Femur (tissue), 1 donor: ENCODE data around the gene KIN.
"Not testable (repeated sequence)": the region's sequence is repeated elsewhere in the genome, so short reads cannot be mapped to it uniquely, and the experiment has no call there.

Experiments
- DNase-seq: peaks from one replicate; pipeline ENCODE4 v3.0.0-alpha.2; 2017

KIN gene

DNA sequence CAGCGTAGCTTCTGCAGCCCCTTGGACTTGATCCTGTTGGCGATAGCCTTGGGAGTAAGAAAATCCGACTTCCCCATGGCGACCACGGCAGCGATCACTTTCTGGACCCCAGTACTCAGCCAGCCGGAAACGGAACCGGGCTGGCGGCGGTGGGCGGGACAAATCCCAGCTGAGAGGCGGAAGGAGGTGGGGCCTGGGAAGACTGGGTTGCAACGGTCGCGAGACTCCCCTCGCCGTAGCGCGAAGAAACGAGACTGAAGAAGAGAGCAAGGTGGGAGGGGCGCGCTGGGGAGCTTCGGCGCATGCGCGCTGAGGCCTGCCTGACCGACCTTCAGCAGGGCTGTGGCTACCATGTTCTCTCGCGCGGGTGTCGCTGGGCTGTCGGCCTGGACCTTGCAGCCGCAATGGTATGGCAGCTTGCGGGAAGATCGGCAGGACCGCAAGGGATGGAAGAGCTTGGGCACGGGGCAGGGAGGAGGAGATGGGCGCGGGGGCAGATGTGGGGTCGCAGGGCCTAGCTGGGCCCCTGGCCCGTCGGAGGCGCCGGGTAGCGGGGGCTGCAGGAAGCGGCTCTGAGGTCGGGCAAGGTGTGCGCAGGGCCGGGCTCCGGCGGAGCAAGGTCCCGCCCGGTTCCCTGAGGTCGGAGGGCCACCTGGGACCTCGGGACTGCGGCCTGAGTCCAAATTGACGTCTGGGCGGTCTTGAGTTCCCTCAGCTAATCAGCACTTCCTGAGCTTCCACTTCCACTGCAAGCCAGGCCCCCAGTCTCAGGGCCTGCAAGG lies at the start of gene KIN, which contains the start of gene ATP5F1C:
Gene KIN, minus strand, starts transcription at position 137 of the 782 bp plus-strand sequence. Its CDS starts 60 bp downstream, at position 77.
Gene ATP5F1C, plus strand, starts transcription at position 321 of the 782 bp plus-strand sequence. Its CDS starts 31 bp downstream, at position 352.
- peak; percentile 99 for DNase-seq

DNA sequence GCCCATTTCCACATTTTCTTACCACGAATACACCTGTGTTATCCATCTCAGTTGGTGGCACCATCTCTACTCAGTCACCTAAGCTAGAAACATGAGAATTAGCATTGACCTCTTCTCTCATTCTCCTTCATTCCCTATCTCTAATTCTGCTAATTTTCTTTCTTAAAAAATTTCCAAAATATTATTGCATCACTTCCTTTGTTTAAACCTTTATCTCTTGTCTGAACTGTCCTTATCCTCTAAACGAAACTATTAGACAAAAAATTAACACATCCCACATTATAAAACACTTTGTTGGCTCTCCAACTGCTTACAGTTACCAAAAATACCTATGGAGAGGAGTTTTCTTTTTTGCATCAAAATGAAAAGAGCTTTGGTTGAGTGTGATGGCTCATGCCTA lies 48.8 kb upstream of the KIN start:
- no peak for DNase-seq

DNA sequence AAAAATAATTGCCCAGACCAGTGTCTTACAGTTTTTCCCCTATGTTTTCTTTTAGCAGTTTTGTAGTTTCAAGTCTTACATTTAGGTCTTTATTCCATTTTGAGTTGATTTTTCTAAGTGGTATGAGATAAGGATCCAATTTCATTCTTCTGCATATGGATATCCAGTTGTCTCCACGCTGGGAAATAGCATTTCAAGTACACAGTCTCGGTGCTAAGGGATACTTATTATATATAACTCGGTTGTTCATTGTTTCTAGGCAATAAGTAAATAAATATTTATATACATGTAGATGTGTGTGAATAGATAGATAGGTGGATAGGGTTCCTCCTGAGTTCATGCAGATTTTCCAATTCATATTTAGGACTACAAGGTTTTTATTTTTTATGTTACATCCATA lies 46.5 kb upstream of the KIN start:
- no peak for DNase-seq

- no peak for DNase-seq
Measured at GRCh38 chr10:7833210-7833609, 45.4 kb upstream of the KIN start.

DNA sequence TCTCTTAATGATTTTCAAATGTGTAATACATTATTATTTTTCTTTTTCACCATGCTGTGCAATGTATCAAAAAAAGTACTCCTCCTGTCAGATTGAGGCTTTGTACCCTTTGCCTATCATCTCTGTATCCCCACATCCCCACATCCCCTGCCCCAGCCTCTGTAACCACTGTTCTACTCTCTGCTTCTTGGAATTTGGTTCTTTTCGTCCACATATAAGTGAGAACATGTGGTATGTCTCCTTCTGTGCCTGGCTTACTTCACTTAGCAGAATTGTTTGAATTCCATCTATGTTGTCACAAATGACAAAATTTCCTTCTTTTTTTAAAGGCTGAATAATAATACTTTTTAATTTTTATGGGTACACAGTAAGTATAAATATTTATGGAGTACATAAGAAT lies 44.3 kb upstream of the KIN start:
- no peak for DNase-seq

DNA sequence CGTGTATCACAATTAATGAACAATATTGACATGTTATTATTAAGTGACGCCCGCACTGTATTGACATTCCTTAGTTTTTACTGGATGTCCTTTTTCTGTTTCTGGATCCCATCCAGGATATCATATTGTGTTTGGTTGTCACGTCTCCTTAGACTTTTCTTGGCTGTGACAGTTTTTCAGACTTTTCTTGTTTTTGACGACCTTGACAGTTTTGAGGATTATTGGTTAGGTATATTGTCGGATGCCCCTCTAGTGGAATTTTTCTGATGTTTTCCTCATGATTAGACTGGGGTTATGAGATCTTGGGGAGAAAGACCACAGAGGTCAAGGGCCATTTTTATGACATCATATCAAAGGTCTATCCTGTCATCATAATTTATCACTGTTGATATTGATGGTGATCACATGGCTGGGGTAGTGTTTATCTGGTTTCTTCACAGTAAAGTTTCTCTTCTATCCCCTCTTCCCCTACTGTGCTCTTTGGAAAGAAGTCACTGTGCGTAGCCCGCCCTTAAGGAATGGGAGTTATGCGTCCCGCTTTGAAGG lies 41.6 kb upstream of the KIN start:
- DNase-seq: no peak

GRCh38 chr10:7826971-7827370 lies 39.2 kb upstream of the KIN start:
- DNase-seq: no peak

- DNase-seq: no peak
Measured at GRCh38 chr10:7824251-7824650, 36.5 kb upstream of the KIN start.

- peak; percentile 45 for DNase-seq
Measured at GRCh38 chr10:7819121-7819460, 31.3 kb upstream of the KIN start.

DNA sequence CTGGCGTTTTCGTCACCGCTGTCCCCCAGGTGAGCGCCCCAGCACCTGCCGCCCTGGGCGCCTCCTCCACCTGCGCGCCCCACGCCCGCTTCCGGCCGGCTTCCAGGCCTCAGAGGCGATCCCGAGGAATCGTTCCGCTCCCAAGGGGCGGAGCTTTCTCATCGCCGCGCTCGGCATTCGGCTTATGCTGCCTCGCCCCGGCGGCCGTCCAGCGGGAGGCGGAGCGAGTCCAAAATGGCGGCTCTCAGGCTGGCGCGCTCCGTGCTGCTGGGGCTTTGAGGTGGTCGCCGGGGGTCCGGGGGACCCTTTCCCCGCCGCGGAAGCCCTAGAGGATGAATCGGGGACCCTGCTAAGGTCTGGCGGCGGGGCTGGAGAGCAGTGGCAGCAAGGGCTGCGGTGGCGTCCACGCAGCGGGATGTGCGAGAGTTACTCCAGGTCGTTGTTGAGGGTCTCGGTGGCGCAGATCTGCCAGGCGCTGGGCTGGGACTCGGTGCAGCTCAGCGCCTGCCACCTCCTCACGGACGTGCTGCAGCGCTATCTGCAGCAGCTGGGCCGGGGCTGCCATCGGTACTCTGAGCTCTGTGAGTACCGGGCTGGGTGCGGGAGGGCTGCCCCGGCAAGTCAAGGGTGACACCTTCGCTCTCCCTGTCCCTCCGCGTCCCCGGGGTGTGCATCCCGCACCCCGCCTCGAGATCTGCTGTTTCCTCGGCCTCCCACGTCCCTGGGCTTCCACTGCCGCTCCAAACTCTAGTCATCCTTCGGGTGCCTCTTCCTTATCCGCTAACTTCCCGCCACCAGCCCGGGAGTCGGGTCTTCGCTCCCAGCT lies 30.7 kb upstream of the KIN start, which contains the start of gene TAF3:
Gene TAF3, plus strand, starts transcription at position 211 of the 826 bp plus-strand sequence. Its CDS starts 205 bp downstream, at position 416.
- DNase-seq: peak; percentile 94

DNA sequence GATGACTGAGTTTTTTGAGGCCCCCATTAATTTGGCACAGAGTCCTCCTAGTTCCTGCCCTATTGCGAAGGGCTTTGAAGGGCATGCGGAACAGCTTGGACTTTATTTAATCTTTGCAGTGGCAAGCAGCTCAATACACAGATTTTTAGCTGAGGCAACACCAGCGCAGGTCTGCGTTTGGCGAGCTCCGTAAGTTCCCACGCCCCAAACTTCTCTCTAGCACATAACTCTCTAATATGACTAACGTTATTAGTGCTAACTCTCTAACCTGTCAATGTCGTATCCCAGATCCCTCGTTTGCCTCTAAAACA lies 30.1 kb upstream of the KIN start:
- no peak for DNase-seq

GRCh38 chr10:7817576-7817975 lies 29.8 kb upstream of the KIN start:
- no peak for DNase-seq

DNA sequence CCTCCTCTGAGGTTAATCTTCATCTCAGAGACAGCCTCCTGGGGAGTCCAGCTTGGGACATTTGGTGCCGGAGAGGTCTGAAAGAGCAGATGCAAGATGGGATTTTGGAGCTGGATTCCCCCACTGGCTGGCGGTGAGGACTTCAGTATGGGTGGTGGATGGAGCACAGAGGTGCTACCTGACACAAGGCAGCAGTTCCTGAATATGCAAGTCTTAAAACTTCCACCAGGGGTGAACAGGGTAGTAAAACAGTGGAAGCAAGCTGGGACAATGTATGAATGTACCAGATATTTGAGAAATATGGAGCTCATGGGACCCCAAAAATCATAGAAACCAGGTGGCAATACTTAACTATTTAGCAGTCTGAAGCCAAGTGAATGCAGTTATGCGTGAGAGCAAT lies 25.7 kb upstream of the KIN start:
- DNase-seq: no peak

GRCh38 chr10:7811743-7812142 lies 23.9 kb upstream of the KIN start:
- DNase-seq: not testable (repeated sequence)

DNA sequence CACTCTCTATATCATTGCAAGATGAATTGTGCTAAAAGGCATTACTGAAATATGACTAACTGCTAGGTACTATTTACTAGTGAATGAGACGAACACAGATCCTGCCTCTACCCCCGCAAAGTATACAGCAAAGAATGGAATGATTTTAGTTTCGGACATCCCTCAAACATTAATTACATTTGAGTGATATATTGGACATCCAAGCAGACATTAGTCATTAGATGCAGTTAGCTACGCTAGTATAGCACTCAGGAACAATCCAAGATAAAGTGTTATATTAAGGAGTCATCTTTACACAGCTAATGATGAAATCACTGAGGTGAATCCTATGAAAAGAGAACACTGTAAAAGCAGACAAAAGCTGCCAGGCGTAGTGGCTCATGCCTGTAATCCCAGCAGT lies 23.2 kb upstream of the KIN start:
- DNase-seq: no peak

GRCh38 chr10:7810443-7810842 lies 22.6 kb upstream of the KIN start:
- DNase-seq: no peak

DNA sequence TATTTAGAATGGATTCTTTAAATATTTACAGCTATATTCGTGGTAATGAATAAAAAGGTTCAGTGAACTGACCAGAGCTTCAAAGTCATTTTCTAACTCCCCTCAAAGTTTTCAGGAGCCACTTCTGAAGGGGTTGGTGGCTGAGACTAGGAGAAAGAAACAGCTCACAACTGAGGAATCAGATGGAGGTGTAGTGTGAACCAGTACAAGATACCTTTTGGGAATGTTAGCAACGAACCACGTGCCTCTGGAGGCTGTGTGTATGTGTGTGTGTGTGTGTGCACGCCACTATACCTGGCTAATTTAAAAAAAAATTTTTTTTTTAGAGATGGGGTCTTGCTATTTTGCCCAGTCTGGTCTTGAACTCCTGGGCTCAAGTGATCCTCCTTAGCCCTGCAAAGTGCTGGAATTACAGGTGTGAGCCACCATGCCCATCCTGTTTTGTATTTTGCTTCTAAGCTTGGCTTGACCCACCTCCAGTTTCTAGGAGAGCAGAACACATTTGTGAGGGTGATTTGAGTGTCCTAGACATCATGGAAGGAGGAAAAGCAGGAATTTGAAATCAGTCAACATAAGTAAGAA lies 21.0 kb upstream of the KIN start:
- no peak for DNase-seq

DNA sequence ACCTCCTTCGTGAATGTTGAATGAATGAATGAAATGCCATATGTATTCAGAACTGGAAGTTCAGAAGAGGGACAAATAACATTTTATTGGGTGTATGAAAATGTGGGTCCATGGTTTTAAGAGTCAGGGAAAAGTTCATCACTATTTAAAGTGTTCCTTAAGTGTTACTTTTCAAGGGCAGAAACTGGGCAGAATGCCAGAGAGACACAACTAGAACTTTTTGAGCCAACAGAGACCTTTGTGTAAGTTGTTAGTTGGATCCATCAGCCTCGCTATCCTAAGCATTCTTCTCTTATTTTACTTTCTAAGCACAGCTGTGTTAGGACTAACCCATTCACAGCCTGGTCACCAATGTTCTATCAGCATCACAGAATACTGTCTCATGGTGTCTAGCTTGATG lies 16.9 kb upstream of the KIN start:
- no peak for DNase-seq

DNA sequence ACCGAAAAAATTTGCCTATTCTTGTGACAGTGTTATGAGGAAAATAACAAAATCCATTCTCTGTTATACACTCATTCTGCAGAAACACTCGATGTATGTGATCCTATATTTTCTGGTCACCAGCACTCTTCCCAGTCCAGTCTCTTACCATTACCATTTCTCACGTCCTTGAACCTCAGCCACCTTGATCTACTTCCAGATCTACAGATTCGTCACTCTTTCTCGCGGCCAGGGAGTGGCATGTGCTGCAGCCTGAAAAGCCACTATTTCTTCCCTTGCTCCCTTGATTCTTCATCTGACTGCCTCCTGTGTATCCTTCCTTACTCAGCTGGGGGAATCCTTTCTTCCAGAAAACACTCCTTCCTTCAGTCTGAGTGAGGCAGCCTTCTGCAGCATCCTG lies 16.4 kb upstream of the KIN start:
- no peak for DNase-seq

DNA sequence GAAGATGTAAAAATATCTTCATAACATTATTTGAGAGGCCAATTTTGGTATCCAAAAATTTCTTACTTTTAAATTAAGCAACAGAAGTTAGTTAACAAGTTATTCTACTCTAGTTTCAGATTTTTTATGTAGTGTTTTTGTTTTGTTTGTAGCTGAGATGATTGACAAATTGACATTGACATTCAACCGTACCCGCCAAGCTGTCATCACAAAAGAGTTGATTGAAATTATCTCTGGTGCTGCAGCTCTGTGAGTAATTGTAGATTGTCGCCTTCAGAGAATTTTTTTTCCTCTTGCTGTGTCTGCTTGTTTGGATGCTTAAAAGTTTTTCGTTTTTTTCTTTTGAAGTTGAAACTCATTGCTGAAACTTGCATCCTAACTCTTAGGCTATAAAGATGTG lies 14.8 kb upstream of the KIN start:
- no peak for DNase-seq

- DNase-seq: no peak
Measured at GRCh38 chr10:7797582-7797981, 9.8 kb upstream of the KIN start.

DNA sequence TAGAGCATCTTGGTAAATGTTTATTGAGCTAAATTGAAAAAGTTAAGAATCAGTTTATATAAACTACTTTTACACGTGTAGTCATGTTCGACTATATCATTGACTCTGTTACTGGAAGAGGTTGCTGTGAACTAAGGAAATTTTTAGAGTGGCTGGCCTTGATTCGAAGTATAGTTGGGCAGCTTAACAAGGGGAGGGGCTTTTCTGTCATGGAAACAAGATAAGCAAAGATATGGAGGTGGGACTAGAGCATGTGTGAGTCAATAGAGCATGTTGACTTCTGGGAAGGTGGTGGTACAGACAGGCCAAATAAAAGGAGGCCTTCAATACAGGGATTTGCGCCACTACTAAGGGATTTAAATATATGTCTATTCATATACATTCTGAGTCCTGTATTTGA lies 7.8 kb upstream of the KIN start:
- no peak for DNase-seq

GRCh38 chr10:7794251-7795026 lies 6.6 kb upstream of the KIN start:
- no peak for DNase-seq
